HuH-7 (cell line): Measurements from ENCODE around the gene NEIL1.

Source experiments
- DNase-seq: peaks from one replicate; pipeline ENCODE4 v3.0.0; 2011; ENCODE audit warnings: low spot score

The NEIL1 gene

DNA sequence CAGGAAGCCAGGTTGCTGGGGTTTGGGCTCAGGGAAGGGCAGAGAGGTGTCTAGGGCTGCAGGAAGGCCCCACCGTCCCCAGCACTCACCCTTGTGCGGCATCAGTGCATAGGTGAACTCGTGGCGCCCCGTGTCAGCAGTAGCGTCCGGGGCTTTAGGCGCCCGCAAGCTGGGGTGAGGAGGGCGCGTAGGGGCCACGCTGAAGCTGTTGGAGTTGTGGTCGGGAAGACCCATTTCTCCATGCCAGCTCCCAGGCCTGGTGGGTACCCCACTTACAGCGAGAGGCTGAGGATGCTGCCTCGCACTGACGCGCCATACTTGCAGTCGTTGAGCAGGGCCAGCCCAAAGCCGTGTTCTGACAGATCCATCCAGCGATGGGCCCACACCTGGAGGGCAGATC is 9.7 kb downstream of the NEIL1 start:
- no peak for DNase-seq

GRCh38 chr15:75357976-75358673 is 11.3 kb downstream of the NEIL1 start:
- DNase-seq, result no peak

DNA sequence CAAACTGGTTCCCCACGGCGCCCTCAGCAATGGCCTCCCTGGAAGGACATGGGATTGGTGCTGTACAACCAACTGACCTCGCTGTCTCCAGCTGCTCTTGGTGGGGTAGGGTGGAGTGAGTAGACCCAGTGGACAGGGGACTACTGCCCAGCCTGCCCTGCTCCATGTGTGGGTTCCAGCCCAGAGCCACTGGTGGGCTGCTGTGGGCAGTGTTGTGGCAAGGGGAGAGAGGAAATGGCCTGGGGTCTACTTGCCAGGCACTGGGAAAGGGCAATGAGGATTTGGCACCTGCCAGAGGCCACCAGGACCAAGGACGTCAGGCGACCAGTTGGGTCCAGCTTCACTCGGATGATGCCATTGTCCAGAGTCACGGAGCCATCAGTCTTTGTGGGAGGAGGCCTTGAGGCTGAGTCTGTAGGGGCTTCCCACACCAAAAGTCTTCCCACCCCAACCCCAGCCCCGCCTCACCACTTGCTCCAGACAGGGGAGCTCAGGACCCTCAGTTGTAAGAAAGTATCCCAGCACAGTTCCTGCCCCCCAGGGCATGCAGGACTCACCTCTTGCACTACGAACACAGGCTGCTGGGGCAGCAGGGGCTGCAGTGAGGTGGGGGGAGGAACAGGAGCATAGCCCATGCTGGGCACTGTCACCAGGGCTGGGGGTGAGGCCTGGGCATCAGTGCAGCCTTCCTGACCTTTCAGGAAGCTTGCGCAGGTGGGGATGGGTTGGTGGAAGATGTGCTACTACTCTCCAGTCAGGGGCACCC is 12.1 kb downstream of the NEIL1 start:
- no peak for DNase-seq

DNA sequence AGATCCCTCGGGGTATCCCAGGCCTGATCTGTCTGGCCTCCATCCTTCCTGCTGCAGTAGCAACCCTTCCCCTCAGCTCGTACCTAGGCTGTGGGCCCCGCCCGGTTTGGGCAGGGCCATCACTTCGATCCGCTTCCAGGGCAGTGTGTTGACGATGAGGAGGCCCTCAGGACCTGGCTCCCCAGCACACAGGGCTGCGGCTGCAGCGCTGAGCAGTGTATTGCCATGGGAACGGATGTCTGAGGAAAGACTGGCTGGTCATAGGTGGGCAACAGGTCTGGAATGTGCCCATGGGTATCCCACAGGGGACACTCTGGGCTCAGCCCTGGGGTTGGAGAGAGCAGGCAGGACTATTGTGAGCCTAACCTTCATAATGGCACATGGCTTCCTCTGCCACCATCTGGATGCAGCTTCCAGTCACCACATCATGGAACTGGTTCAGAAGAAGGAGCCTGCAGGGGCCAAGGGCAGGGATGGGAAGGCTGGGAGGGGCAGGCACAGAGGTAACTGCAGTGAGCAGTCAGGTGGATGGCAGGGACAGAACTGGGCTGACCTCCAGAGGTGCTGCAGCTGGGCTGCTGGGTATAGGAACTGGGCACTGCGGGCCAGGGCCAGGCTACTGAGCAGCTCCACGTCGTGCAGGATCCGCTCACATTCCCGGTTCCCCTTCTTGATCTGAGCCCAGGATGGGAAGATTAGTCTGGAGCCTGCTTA is 12.9 kb downstream of the NEIL1 start:
- DNase-seq, result no peak

- DNase-seq, result no peak
Measured at GRCh38 chr15:75360391-75360790, 13.6 kb downstream of the NEIL1 start.

DNA sequence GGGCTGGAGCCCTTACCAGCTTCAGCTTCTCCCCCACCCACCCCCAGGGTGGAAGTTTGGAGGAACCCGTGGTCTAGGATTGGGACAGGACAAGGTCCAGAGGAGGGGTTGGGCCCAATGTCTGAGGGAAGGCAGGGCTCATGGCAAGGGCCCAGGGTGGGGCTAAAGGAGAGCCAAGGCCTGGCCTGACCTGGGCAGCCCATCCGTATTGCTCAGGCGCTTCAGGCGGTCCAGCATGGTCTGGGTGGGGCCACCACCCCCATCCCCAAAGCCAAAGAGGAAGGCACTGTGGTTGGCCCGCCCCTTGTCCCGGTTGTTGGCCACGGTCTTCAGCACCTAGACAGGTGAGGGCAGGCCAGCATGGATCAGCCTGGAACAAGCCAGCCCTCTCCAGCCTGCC is 14.0 kb downstream of the NEIL1 start:
- DNase-seq, result no peak

DNA sequence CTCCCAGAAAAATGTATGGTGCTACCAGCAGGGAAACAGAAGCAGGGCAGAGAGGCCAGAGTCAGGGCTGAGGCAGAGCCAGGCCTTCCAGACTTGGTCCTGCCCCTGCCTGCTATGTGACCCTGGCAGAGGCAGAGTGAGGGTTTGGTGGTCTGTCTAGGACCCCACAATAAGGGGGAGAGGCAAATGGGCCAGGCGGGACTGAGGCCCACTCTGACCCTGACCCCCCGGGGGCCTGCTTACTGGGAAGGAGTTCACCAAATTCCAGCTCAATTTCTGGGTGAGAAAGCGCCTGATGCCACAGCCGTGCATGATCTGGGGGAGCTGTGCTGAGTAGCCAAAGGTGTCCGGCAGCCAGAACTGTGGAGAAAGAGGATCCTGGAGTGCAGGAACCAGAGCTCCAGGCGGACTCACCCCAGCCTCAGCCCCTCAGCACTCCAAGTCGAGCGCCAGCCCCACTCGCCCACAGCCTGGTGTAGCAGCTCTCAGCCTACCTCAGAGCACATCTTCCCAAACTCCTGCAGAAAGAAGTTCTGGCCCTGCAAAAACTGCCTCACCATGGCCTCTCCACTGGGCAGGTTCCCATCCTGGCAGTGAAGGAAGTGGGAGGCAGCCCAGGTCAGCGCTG is 14.6 kb downstream of the NEIL1 start:
- no peak for DNase-seq

DNA sequence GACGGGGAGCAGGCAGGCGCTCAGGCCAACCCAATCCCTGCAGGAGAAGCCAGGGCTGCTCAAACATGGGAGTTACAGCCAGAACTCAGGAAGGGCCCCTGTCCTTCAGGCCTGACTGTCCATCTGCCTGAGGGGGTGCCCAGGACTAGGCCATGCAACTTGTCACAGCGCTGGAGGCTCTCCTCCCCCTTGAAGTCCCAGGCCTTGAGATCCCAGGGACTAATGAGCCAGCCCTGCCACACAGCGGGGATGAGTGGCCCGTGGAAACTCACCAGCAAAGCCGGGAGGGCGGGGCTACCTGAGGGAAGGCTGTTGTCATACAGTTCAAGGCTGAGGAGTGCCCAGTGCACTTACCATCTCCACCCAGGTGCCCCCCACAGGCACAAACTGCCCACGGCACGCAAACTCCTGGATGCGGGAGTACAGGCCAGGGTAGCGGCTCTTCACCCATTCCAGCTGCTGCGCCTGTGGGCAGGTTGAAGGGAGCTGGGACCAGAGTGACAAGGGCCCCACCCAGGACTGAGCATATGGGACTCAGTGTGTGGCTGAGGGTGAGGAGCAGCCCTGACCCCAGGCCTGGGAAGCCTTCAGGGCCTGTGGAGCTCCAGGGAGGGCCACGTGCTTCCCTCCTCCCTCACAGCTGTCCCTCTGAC is 15.3 kb downstream of the NEIL1 start:
- DNase-seq, result no peak

DNA sequence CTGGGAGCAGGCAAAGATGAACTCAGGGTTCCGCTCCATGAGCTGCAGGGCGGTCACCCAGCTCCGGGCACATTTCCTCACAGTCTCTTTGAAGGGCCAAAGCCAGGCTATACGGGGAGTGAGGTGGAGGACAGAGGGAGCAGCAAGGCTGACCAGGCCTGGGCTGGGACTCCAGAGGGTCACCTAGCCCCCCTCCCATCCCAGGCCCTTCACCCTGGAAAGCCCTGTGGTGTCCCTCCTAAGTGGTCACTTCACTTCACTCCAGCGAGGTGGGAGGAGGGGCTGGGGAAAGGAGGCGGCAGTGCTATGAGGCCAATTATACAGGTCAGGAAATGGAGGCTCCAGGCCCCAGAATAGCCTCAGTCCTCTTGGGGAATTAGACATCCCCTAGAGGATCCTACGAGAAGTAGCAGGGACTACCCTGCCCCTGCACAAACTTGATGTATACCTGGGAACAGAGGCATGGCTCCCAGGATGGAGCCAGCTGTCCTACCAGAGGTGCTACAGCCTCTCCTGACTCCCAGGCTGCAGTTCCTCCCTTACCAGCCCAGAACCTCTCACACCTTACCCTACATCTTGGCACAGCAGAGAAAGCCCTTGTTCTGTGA is 15.9 kb downstream of the NEIL1 start:
- no peak for DNase-seq

- DNase-seq, result no peak
Measured at GRCh38 chr15:75363786-75364185, 16.9 kb downstream of the NEIL1 start.

GRCh38 chr15:75364881-75365280 is 18.0 kb downstream of the NEIL1 start:
- DNase-seq, result no peak

- DNase-seq, result no peak
Measured at GRCh38 chr15:75366163-75366562, 19.3 kb downstream of the NEIL1 start.

GRCh38 chr15:75367006-75367405 is 20.2 kb downstream of the NEIL1 start:
- DNase-seq, result no peak

- DNase-seq, result no peak
Measured at GRCh38 chr15:75367406-75367912, 20.6 kb downstream of the NEIL1 start.

GRCh38 chr15:75367913-75368688 is 21.3 kb downstream of the NEIL1 start, which contains the start of gene MAN2C1:
MAN2C1 (minus strand) TSS chr15:75368607; CDS start chr15:75368583, 24 bp downstream.
- DNase-seq, result peak; percentile 99

GRCh38 chr15:75368689-75369239 is 21.9 kb downstream of the NEIL1 start:
- DNase-seq, result no peak

DNA sequence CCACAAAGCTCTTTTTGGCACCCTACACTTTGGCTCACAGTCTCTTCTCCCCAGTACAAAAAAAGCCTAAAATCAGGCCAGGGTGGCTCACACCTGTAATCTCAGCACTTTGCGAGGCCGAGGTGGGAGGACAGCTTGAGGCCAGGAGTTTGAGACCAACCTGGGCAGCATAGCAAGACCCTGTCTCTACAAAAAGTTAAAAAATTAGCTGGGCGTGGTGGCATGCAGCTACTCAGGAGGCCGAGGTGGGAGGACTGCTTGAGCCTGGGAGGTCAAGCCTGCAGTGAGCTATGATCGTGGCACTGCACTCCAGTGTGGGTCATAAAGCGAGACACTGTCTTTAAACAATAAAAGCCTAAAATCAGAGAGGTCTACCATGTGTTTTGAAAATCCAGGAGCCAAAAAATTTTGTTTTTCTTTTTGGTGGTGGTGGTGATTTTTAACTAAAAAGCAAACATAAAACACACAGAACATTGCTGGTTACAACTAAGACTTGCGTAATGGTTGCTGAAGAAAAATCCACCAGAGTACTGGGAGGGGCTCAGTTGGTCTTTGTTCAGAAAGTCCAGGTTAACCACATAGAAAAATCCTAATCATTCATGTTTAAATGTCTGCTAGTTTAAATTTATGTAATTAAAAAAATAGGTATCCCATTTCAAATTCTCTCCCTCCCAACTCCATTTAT is 23.2 kb downstream of the NEIL1 start:
- DNase-seq, result no peak

DNA sequence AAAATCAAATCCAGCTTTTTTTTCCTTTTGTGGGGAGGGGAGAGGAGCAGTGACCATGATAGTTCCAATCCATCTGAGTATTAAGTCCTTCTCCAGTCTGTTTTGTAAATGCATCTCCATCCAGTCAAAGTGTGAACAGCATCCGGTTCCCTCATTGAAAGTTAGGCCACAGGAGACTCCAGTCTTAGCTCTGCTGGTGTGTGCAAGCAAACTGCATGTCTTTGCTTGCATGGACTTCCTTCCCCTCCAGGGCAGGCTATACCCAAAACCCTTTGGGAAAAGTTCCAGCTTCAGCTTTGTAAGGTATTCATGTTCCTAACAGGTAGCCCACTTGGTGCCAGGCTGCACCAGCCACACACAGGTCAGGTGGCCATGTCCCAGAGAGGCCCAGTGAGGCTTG is 24.6 kb downstream of the NEIL1 start:
- no peak for DNase-seq

GRCh38 chr15:75371901-75372688 is 25.3 kb downstream of the NEIL1 start:
- DNase-seq, result no peak
